ENCODE results near the gene BLNK. TPM values are rescaled to one million over a fixed set of nuclear protein-coding genes. Genes with fewer than 3 reads are reported as not detected.
"Not testable (repeated sequence)": the region's sequence is repeated elsewhere in the genome, so short reads cannot be mapped to it uniquely, and the experiment has no call there.

The BLNK gene
- total RNA-seq, 1 donor from 2014 or later: not detected

GRCh38 chr10:96208271-96208670, 63.1 kb downstream of the BLNK start:
- no peak for DNase-seq
- no peaks in the 10 kb centered on the region for H3K27me3 Mint-ChIP-seq (ENCODE audit: unreplicated experiment)
- no peak overlapping the region for H3K27ac Mint-ChIP-seq (ENCODE audit: unreplicated experiment)
- no peaks in the 10 kb centered on the region for H3K36me3 Mint-ChIP-seq (ENCODE audit: unreplicated experiment)
- no peak overlapping the region for H3K4me3 Mint-ChIP-seq (ENCODE audit: unreplicated experiment)
- peaks cover 1% of the 10 kb centered on the region for H3K9me3 Mint-ChIP-seq (ENCODE audit: unreplicated experiment)
- no peak for TF ChIP-seq CTCF (IDR thresholded peaks at IDR 0.05; ENCODE audit: partially characterized antibody, unreplicated experiment)
- no peaks in the 10 kb centered on the region for H3K4me1 Mint-ChIP-seq (ENCODE audit: low read depth, unreplicated experiment)

GRCh38 chr10:96205580-96205979, 65.8 kb downstream of the BLNK start:
- no peak for DNase-seq
- Mint-ChIP-seq H3K4me3 (ENCODE audit: unreplicated experiment) (no peak overlapping the region), H3K27me3 (ENCODE audit: unreplicated experiment) (peaks cover 2% of the 10 kb centered on the region), H3K36me3 (ENCODE audit: unreplicated experiment) (no peaks in the 10 kb centered on the region), H3K4me1 (ENCODE audit: low read depth, unreplicated experiment) (no peaks in the 10 kb centered on the region), H3K9me3 (ENCODE audit: unreplicated experiment) (peaks cover 3% of the 10 kb centered on the region), H3K27ac (ENCODE audit: unreplicated experiment) (no peak overlapping the region)
- no peak for TF ChIP-seq CTCF (IDR thresholded peaks at IDR 0.05; ENCODE audit: partially characterized antibody, unreplicated experiment)

GRCh38 chr10:96201525-96201924, 69.8 kb downstream of the BLNK start:
- no peaks in the 10 kb centered on the region for H3K36me3 Mint-ChIP-seq (ENCODE audit: unreplicated experiment)
- H3K4me1 Mint-ChIP-seq (ENCODE audit: low read depth, unreplicated experiment): no peaks in the 10 kb centered on the region
- no peak for TF ChIP-seq CTCF (IDR thresholded peaks at IDR 0.05; ENCODE audit: partially characterized antibody, unreplicated experiment)
- no peak overlapping the region for H3K27ac Mint-ChIP-seq (ENCODE audit: unreplicated experiment)
- peaks cover 3% of the 10 kb centered on the region for H3K9me3 Mint-ChIP-seq (ENCODE audit: unreplicated experiment)
- no peak for DNase-seq
- no peak overlapping the region for H3K4me3 Mint-ChIP-seq (ENCODE audit: unreplicated experiment)
- H3K27me3 Mint-ChIP-seq (ENCODE audit: unreplicated experiment): peaks cover 2% of the 10 kb centered on the region

- not testable (repeated sequence) for H3K9me3 Mint-ChIP-seq (ENCODE audit: unreplicated experiment); H3K4me3 Mint-ChIP-seq (ENCODE audit: unreplicated experiment)
Measured at GRCh38 chr10:96189505-96189904, 81.9 kb downstream of the BLNK start.

GRCh38 chr10:96188916-96189315, 82.5 kb downstream of the BLNK start:
- TF ChIP-seq CTCF (IDR thresholded peaks at IDR 0.05; ENCODE audit: partially characterized antibody, unreplicated experiment): no peak
- H3K27me3 Mint-ChIP-seq (ENCODE audit: unreplicated experiment): peaks cover 2% of the 10 kb centered on the region
- no peak overlapping the region for H3K27ac Mint-ChIP-seq (ENCODE audit: unreplicated experiment)
- DNase-seq: no peak
- H3K4me1 Mint-ChIP-seq (ENCODE audit: low read depth, unreplicated experiment): no peaks in the 10 kb centered on the region
- peaks cover 9% of the 10 kb centered on the region for H3K36me3 Mint-ChIP-seq (ENCODE audit: unreplicated experiment)
- H3K4me3 Mint-ChIP-seq (ENCODE audit: unreplicated experiment): no peak overlapping the region
- H3K9me3 Mint-ChIP-seq (ENCODE audit: unreplicated experiment): peaks cover 2% of the 10 kb centered on the region

More at GRCh38 chr10:96189505-96189904, 81.9 kb downstream of the BLNK start:
- H3K36me3 Mint-ChIP-seq (ENCODE audit: unreplicated experiment); DNase-seq; H3K4me1 Mint-ChIP-seq (ENCODE audit: low read depth, unreplicated experiment); H3K27ac Mint-ChIP-seq (ENCODE audit: unreplicated experiment); H3K27me3 Mint-ChIP-seq (ENCODE audit: unreplicated experiment): not testable (repeated sequence)

- peaks cover 2% of the 10 kb centered on the region for H3K27me3 Mint-ChIP-seq (ENCODE audit: unreplicated experiment)
- H3K9me3 Mint-ChIP-seq (ENCODE audit: unreplicated experiment): peaks cover 2% of the 10 kb centered on the region
- TF ChIP-seq CTCF (IDR thresholded peaks at IDR 0.05; ENCODE audit: partially characterized antibody, unreplicated experiment): no peak
- H3K36me3 Mint-ChIP-seq (ENCODE audit: unreplicated experiment): peaks cover 12% of the 10 kb centered on the region
- H3K4me3 Mint-ChIP-seq (ENCODE audit: unreplicated experiment): no peak overlapping the region
- no peak overlapping the region for H3K27ac Mint-ChIP-seq (ENCODE audit: unreplicated experiment)
- H3K4me1 Mint-ChIP-seq (ENCODE audit: low read depth, unreplicated experiment): no peaks in the 10 kb centered on the region
- no peak for DNase-seq
Measured at GRCh38 chr10:96188421-96188820, 82.9 kb downstream of the BLNK start.

All from glutamatergic neuron (in vitro differentiated cells).